Transverse colon (tissue), 4 donors: ENCODE measurements around the gene ABTB2. TPM values are rescaled to one million over a fixed set of nuclear protein-coding genes. Genes with fewer than 3 reads are reported as not detected.

Experiments used
- DNase-seq: peaks from one replicate; pipeline ENCODE4 v3.0.0-alpha.2; 2019
- H3K27ac ChIP-seq, 4 donors: fragments of 200-600 bp; sonication (generic); 2 replicates each; pipeline ENCODE4 v1.5.1; 2016 to 2018; ENCODE audit warnings: inconsistent platforms in 4 of 4
- H3K27me3 ChIP-seq: fragments of 200-600 bp; sonication (generic); 2 replicates; pipeline ENCODE4 v1.5.1; 2017; ENCODE audit warnings: inconsistent platforms
- H3K36me3 ChIP-seq, 4 donors: fragments of 200-600 bp; sonication (generic); 2 replicates each; pipeline ENCODE4 v1.5.1; 2017 to 2019; ENCODE audit warnings: inconsistent platforms in 4 of 4
- H3K4me1 ChIP-seq, 4 donors: fragments of 200-600 bp; sonication (generic); 2 replicates each; pipeline ENCODE4 v1.5.1; 2017 to 2020; ENCODE audit warnings: inconsistent platforms in 4 of 4
- H3K4me3 ChIP-seq, 4 donors: fragments of 200-600 bp; sonication (generic); 1 replicate in 1 of 4; 2 replicates in 3 of 4; pipeline versions ENCODE4 v1.5.1 to v1.6.1; 2017 to 2019; ENCODE audit warnings: inconsistent platforms in 4 of 4
- H3K9me3 ChIP-seq, 2 donors: fragments of 200-600 bp; sonication (generic); 2 replicates each; pipeline ENCODE4 v1.5.1; 2017 to 2019; ENCODE audit warnings: inconsistent platforms in 2 of 2
- CTCF ChIP-seq, 5 experiments: fragments of 200-600 bp in 3 of 5; fragments of 450-650 bp in 2 of 5; sonication (generic) in 3 of 5; IDR thresholded peaks; 1 replicate in 2 of 5; 2 replicates in 3 of 5; pipeline ENCODE4 v1.5.1; 2016 to 2017; ENCODE audit warnings: antibody characterized with exemption in 5 of 5, inconsistent platforms in 3 of 5, mild to moderate bottlenecking in 2 of 5, moderate library complexity in 1 of 5
- EP300 ChIP-seq: sonication (generic); formaldehyde crosslinking; IDR thresholded peaks from one replicate; pipeline ENCODE4 v1.6.1; 2017; ENCODE audit warnings: antibody characterized with exemption, low read depth
- POLR2A ChIP-seq: fragments of 450-650 bp; IDR thresholded peaks from one replicate; pipeline ENCODE4 v1.6.1; 2016; ENCODE audit warnings: antibody characterized with exemption, mild to moderate bottlenecking, moderate library complexity
- POLR2AphosphoS5 ChIP-seq, 3 donors: sonication (generic); formaldehyde crosslinking; IDR thresholded peaks; one replicate each; pipeline ENCODE4 v1.6.1; 2016; ENCODE audit warnings: antibody characterized with exemption in 3 of 3
- WGBS, 2 donors: methylation state at CpG; one replicate each; pipeline ENCODE4 v1.1.5; 2018; ENCODE audit warnings: low coverage in 1 of 2; 5-methylcytosine and 5-hydroxymethylcytosine counted together
- in situ Hi-C, 4 donors: fragments of 200-750 bp; cut with MboI; loops; one replicate each; pipeline versions ENCODE4 v1.15.0 to v1.15.1; 2017; ENCODE audit warnings: low sequenced_read_pairs in 3 of 4, low pct_ligation_motif_present in 1 of 4, low pct_unique_long_range_greater_than_20kb in 1 of 4
- intact Hi-C: fragments of 100-400 bp; cut with DNase I; formaldehyde crosslinking; loops from one replicate; pipeline ENCODE4 v1.15.1; 2023; ENCODE audit warnings: low total_unique reads
- total RNA-seq, 4 donors: library from RNA; depleted of rRNA; stranded (reverse); fragments of >200 nt; gene quantifications; one replicate each; pipeline ENCODE4 v1.1.0, GENCODE V29; 2016

Gene ABTB2
- total RNA-seq, 4 donors from 2014 or later = 0.60 to 41.9 (median 20.7) TPM

GRCh38 chr11:34145847-34146381 lies 211.9 kb downstream of the ABTB2 start:
- Histone ChIP-seq H3K36me3 (peaks cover 0 to 60% (median 28%) of the 10 kb centered on the region in 4 donors), H3K9me3 (no peaks in the 10 kb centered on the region), H3K27ac (no peak overlapping the region), H3K4me1 (no peaks in the 10 kb centered on the region), H3K4me3 (no peak overlapping the region), H3K27me3 (no peaks in the 10 kb centered on the region)
- 79 to 82% methylated on average over 8 of the region's 8 CpGs for WGBS, 2 donors
- TF ChIP-seq EP300 (no peak), POLR2A (no peak), POLR2AphosphoS5 (IDR thresholded peaks at IDR 0.05) (no peak), CTCF (IDR thresholded peaks at IDR 0.05) (no peak)
- in situ Hi-C loops = no loop called here
- DNase-seq = no peak
- intact Hi-C loops = no loop called here

DNA sequence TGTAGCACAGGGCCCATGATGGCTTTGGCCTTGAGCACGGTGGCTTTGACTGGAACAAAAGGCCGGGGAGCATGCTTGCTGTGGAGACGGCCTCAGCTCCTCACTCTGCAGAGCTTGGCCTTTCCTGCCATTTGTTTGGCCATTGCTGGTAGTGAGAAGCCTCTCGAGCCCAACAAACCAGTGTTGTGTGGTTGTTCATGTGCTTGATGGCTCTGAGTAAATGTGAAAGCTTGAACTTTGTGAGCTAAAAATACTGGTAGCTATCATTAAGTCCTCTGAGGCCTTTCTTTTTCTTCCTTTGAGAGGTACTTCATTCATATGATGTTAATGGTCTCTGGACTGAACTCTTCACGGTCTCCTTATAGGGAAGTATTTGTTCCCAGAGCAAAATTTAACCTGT lies 212.7 kb downstream of the ABTB2 start:
- Histone ChIP-seq H3K4me3 (no peak overlapping the region), H3K4me1 (no peaks in the 10 kb centered on the region), H3K27ac (no peak overlapping the region), H3K27me3 (no peaks in the 10 kb centered on the region), H3K9me3 (no peaks in the 10 kb centered on the region), H3K36me3 (peaks cover 0 to 69% (median 28%) of the 10 kb centered on the region in 4 donors)
- intact Hi-C loops (no loop called here), in situ Hi-C loops (no loop called here)
- TF ChIP-seq POLR2A = no peak
- no peak for TF ChIP-seq POLR2AphosphoS5 (IDR thresholded peaks at IDR 0.05)
- no peak for TF ChIP-seq CTCF (IDR thresholded peaks at IDR 0.05)
- 79% methylated on average over 5 of the region's 5 CpGs; no CpG with 5 or more reads in 1 of the 2 donors for WGBS, 2 donors
- no peak for DNase-seq

DNA sequence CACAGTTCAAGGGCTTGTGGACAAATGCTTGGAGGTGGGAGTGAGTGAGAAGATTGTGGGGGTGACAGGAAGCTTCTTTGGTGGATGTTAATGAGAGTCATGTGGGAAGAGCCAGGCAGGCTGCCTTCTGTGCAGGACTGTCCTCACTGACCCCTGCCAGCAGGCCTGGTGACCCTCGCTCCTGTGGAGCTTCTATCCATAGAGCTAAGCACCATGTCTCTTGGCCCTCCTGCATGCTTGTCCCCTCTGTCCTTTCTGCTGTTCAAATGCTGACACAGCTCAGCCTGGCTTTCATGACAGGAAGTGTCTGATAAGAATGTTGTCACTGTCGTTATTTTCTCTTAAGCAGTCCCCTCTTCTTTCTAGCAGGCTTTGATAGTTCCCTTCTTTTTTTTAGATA lies 214.8 kb downstream of the ABTB2 start:
- 60 to 81% methylated on average over 1 to 2 of the region's 2 CpGs for WGBS, 2 donors
- peaks cover 0 to 80% (median 28%) of the 10 kb centered on the region in 4 donors for H3K36me3 ChIP-seq
- no peaks in the 10 kb centered on the region for H3K27me3 ChIP-seq
- H3K4me3 ChIP-seq = no peak overlapping the region
- intact Hi-C loops (no loop called here), in situ Hi-C loops (no loop called here)
- H3K9me3 ChIP-seq = no peaks in the 10 kb centered on the region
- no peaks in the 10 kb centered on the region for H3K4me1 ChIP-seq
- no peak overlapping the region for H3K27ac ChIP-seq
- TF ChIP-seq CTCF (IDR thresholded peaks at IDR 0.05) = no peak
- no peak for TF ChIP-seq POLR2AphosphoS5 (IDR thresholded peaks at IDR 0.05)
- no peak for TF ChIP-seq EP300
- TF ChIP-seq POLR2A = no peak
- no peak for DNase-seq

DNA sequence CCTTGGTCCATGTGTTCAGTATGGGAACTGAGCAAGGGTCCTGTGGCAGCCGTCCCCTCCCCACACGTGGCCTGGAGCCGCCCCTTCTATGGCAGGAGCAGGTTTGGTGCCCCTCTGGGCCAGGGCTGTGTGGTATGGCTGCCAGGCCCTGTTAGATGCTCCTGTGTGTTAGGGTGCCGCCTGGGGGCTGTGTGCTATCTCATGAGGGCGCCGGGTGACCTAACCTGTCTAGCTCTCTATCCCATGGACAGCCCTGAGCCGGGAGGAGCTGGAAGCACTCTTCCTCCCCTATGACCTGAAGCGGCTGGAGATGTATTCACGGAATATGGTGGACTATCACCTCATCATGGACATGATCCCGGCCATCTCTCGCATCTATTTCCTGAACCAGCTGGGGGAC lies 217.7 kb downstream of the ABTB2 start:
- Histone ChIP-seq H3K27ac (no peak overlapping the region), H3K4me1 (no peaks in the 10 kb centered on the region), H3K9me3 (no peaks in the 10 kb centered on the region), H3K27me3 (no peaks in the 10 kb centered on the region), H3K36me3 (peaks cover 0 to 76% (median 26%) of the 10 kb centered on the region in 4 donors), H3K4me3 (no peak overlapping the region)
- no peak for DNase-seq
- in situ Hi-C loops (no loop called here), intact Hi-C loops (no loop called here)
- WGBS, 2 donors = 99% methylated on average over 11 of the region's 11 CpGs; no CpG with 5 or more reads in 1 of the 2 donors
- no peak for TF ChIP-seq POLR2A
- TF ChIP-seq EP300 = no peak
- TF ChIP-seq CTCF (IDR thresholded peaks at IDR 0.05) = no peak
- TF ChIP-seq POLR2AphosphoS5 (IDR thresholded peaks at IDR 0.05) = no peak
